Measurements from ENCODE around the gene NDFIP2. TPM values are rescaled to one million over a fixed set of nuclear protein-coding genes. Genes with fewer than 3 reads are reported as not detected.

The NDFIP2 gene
- total RNA-seq, 1 donor from 2014 or later = 40.0 TPM

- Mint-ChIP-seq H3K9me3 (no peaks in the 10 kb centered on the region), H3K27me3 (ENCODE audit: low read depth) (no peaks in the 10 kb centered on the region)
These were observed 33.8 kb upstream of the NDFIP2 start for GRCh38 chr13:79447141-79447540.

GRCh38 chr13:79447741-79448140 is 33.2 kb upstream of the NDFIP2 start:
- Mint-ChIP-seq H3K27ac (no peak overlapping the region), H3K4me1 (peaks cover 12% of the 10 kb centered on the region), H3K27me3 (ENCODE audit: low read depth) (no peaks in the 10 kb centered on the region), H3K9me3 (no peaks in the 10 kb centered on the region), H3K36me3 (no peaks in the 10 kb centered on the region), H3K4me3 (no peak overlapping the region)
- no peak for TF ChIP-seq CTCF (IDR thresholded peaks at IDR 0.05; ENCODE audit: unreplicated experiment)
- no peak for DNase-seq (ENCODE audit: low spot score in 2 of 2, unreplicated experiment in 2 of 2)

More at GRCh38 chr13:79447141-79447540, 33.8 kb upstream of the NDFIP2 start:
- no peaks in the 10 kb centered on the region for H3K36me3 Mint-ChIP-seq
- DNase-seq (ENCODE audit: low spot score in 2 of 2, unreplicated experiment in 2 of 2) = no peak
- no peak overlapping the region for H3K4me3 Mint-ChIP-seq
- no peak for TF ChIP-seq CTCF (IDR thresholded peaks at IDR 0.05; ENCODE audit: unreplicated experiment)
- no peak overlapping the region for H3K27ac Mint-ChIP-seq
- peaks cover 8% of the 10 kb centered on the region for H3K4me1 Mint-ChIP-seq

GRCh38 chr13:79448413-79448812 is 32.5 kb upstream of the NDFIP2 start:
- no peak for DNase-seq (ENCODE audit: low spot score in 2 of 2, unreplicated experiment in 2 of 2)
- no peak for TF ChIP-seq CTCF (IDR thresholded peaks at IDR 0.05; ENCODE audit: unreplicated experiment)
- no peak overlapping the region for H3K27ac Mint-ChIP-seq
- peaks cover 12% of the 10 kb centered on the region for H3K4me1 Mint-ChIP-seq
- H3K9me3 Mint-ChIP-seq = no peaks in the 10 kb centered on the region
- no peak overlapping the region for H3K4me3 Mint-ChIP-seq
- H3K36me3 Mint-ChIP-seq = no peaks in the 10 kb centered on the region
- H3K27me3 Mint-ChIP-seq (ENCODE audit: low read depth) = no peaks in the 10 kb centered on the region

- Mint-ChIP-seq H3K9me3 (no peaks in the 10 kb centered on the region), H3K27me3 (ENCODE audit: low read depth) (no peaks in the 10 kb centered on the region), H3K27ac (no peak overlapping the region), H3K4me3 (no peak overlapping the region), H3K4me1 (peaks cover 14% of the 10 kb centered on the region), H3K36me3 (no peaks in the 10 kb centered on the region)
- TF ChIP-seq CTCF (IDR thresholded peaks at IDR 0.05; ENCODE audit: unreplicated experiment) = no peak
- DNase-seq (ENCODE audit: low spot score in 2 of 2, unreplicated experiment in 2 of 2) = no peak
These were observed 30.8 kb upstream of the NDFIP2 start for GRCh38 chr13:79450110-79450509.

DNA sequence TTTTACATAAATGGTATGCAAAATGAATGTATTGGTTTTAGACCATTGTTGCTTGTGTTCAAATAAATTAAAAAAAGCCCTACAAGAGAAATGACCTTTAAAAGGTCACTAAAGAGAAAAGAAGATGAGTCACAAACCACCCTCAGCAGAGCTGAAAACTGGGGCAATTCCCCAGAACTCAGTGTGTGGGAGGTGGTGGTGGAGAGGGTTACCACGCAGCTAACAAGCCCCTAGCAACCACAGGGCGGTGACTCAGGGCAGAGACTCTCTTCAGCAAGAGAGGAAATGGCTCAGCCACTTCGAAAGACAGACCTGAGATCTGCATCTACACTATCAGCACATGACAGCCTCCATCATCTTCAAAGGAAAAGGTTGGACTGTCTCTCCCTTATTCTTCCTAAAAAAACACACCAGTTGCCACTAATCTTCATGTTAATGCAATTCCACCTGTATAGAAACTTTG is 29.4 kb upstream of the NDFIP2 start:
- DNase-seq (ENCODE audit: low spot score in 2 of 2, unreplicated experiment in 2 of 2) = no peak
- Mint-ChIP-seq H3K36me3 (no peaks in the 10 kb centered on the region), H3K9me3 (no peaks in the 10 kb centered on the region), H3K4me3 (no peak overlapping the region), H3K27ac (no peak overlapping the region), H3K27me3 (ENCODE audit: low read depth) (no peaks in the 10 kb centered on the region), H3K4me1 (peaks cover 16% of the 10 kb centered on the region)
- TF ChIP-seq CTCF (IDR thresholded peaks at IDR 0.05; ENCODE audit: unreplicated experiment) = no peak

Data from mesothelial cell of epicardium (in vitro differentiated cells).